ENCODE measurements around the gene MYADM. TPM values are rescaled to one million over a fixed set of nuclear protein-coding genes. Genes with fewer than 3 reads are reported as not detected.

The MYADM gene
- 195 to 211 TPM (median 200 TPM) in 3 replicates for total RNA-seq

- Mint-ChIP-seq H3K4me1 (peaks cover 29% of the 10 kb centered on the region), H3K36me3 (peaks cover 7% of the 10 kb centered on the region), H3K27ac (peak within 1 kb of the TSS; percentile 100), H3K4me3 (peak within 1 kb of the TSS; percentile 99), H3K9me3 (no peaks in the 10 kb centered on the region), H3K27me3 (ENCODE audit: low read depth) (no peaks in the 10 kb centered on the region)
- TF ChIP-seq CTCF (IDR thresholded peaks at IDR 0.05; ENCODE audit: unreplicated experiment): no peak
- peak; percentile 99 to 100 for DNase-seq (ENCODE audit: low spot score in 2 of 2, unreplicated experiment in 2 of 2)
These were observed at the start of gene MYADM for GRCh38 chr19:53867225-53868090. Gene MYADM, plus strand, starts transcription at chr19:53867883. Its CDS starts 5,647 bp downstream, at chr19:53873530.

- DNase-seq (ENCODE audit: low spot score in 2 of 2, unreplicated experiment in 2 of 2): no peak
- no peak overlapping the region for H3K27ac Mint-ChIP-seq
- no peaks in the 10 kb centered on the region for H3K4me1 Mint-ChIP-seq
- TF ChIP-seq CTCF (IDR thresholded peaks at IDR 0.05; ENCODE audit: unreplicated experiment): no peak
- no peaks in the 10 kb centered on the region for H3K9me3 Mint-ChIP-seq
- no peak overlapping the region for H3K4me3 Mint-ChIP-seq
- no peaks in the 10 kb centered on the region for H3K27me3 Mint-ChIP-seq (ENCODE audit: low read depth)
- no peaks in the 10 kb centered on the region for H3K36me3 Mint-ChIP-seq
These were observed 48.9 kb upstream of the MYADM start for GRCh38 chr19:53818756-53819155.

GRCh38 chr19:53819861-53820260 lies 47.8 kb upstream of the MYADM start:
- no peaks in the 10 kb centered on the region for H3K36me3 Mint-ChIP-seq
- H3K27me3 Mint-ChIP-seq (ENCODE audit: low read depth): no peaks in the 10 kb centered on the region

GRCh38 chr19:53823380-53824120 lies 44.1 kb upstream of the MYADM start:
- Mint-ChIP-seq H3K27me3 (ENCODE audit: low read depth) (peaks cover 2% of the 10 kb centered on the region), H3K4me1 (no peaks in the 10 kb centered on the region), H3K27ac (no peak overlapping the region), H3K4me3 (no peak overlapping the region), H3K9me3 (no peaks in the 10 kb centered on the region), H3K36me3 (no peaks in the 10 kb centered on the region)
- TF ChIP-seq CTCF (IDR thresholded peaks at IDR 0.05; ENCODE audit: unreplicated experiment): no peak
- DNase-seq (ENCODE audit: low spot score in 2 of 2, unreplicated experiment in 2 of 2): no peak

More at GRCh38 chr19:53819861-53820260, 47.8 kb upstream of the MYADM start:
- H3K27ac Mint-ChIP-seq: no peak overlapping the region
- H3K9me3 Mint-ChIP-seq: no peaks in the 10 kb centered on the region
- H3K4me3 Mint-ChIP-seq: no peak overlapping the region
- TF ChIP-seq CTCF (IDR thresholded peaks at IDR 0.05; ENCODE audit: unreplicated experiment): no peak
- no peaks in the 10 kb centered on the region for H3K4me1 Mint-ChIP-seq
- no peak for DNase-seq (ENCODE audit: low spot score in 2 of 2, unreplicated experiment in 2 of 2)

GRCh38 chr19:53824134-53824611 lies 43.5 kb upstream of the MYADM start, which contains the start of gene NLRP12:
Gene NLRP12, minus strand, starts transcription at chr19:53824314. Its CDS starts 140 bp downstream, at chr19:53824174.
- no peaks in the 10 kb centered on the region for H3K4me1 Mint-ChIP-seq
- DNase-seq (ENCODE audit: low spot score in 2 of 2, unreplicated experiment in 2 of 2): no peak
- no peak within 1 kb of the TSS for H3K4me3 Mint-ChIP-seq
- H3K36me3 Mint-ChIP-seq: no peaks in the 10 kb centered on the region
- H3K27me3 Mint-ChIP-seq (ENCODE audit: low read depth): peaks cover 7% of the 10 kb centered on the region
- no peaks in the 10 kb centered on the region for H3K9me3 Mint-ChIP-seq
- TF ChIP-seq CTCF (IDR thresholded peaks at IDR 0.05; ENCODE audit: unreplicated experiment): no peak
- H3K27ac Mint-ChIP-seq: no peak within 1 kb of the TSS

All from mesothelial cell of epicardium (in vitro differentiated cells).